Neural cell (in vitro differentiated cells): Measurements from ENCODE around the gene COPS2.

Experiments used
- EP300 ChIP-seq: fragments of 450-650 bp; conservative IDR thresholded peaks from 2 replicates; pipeline ENCODE4 v1.6.1; 2014; ENCODE audit warnings: antibody characterized with exemption, mild to moderate bottlenecking, moderate library complexity; ENCODE audit not compliant: poor library complexity, severe bottlenecking
- EZH2 ChIP-seq: fragments of 200-600, 300-800 bp; shearing (Covaris generic), sonication (generic); IDR thresholded peaks from 2 replicates; pipeline ENCODE4 v1.6.1; 2014; ENCODE audit warnings: antibody characterized with exemption, low read length, borderline replicate concordance, mild to moderate bottlenecking; ENCODE audit not compliant: insufficient read depth, poor library complexity, severe bottlenecking
- POLR2AphosphoS5 ChIP-seq: IDR thresholded peaks from 2 replicates; pipeline ENCODE4 v1.6.1; 2012
- REST ChIP-seq: IDR thresholded peaks from 2 replicates; pipeline ENCODE4 v1.6.1; 2012; ENCODE audit warnings: borderline replicate concordance
- TF ChIP-seq, protein P1 (sequence below): fragments of 450-650 bp; IDR thresholded peaks from 2 replicates; pipeline ENCODE4 v1.5.1; 2014; ENCODE audit warnings: antibody characterized with exemption, mild to moderate bottlenecking, moderate library complexity; ENCODE audit not compliant: poor library complexity, severe bottlenecking

DNA sequence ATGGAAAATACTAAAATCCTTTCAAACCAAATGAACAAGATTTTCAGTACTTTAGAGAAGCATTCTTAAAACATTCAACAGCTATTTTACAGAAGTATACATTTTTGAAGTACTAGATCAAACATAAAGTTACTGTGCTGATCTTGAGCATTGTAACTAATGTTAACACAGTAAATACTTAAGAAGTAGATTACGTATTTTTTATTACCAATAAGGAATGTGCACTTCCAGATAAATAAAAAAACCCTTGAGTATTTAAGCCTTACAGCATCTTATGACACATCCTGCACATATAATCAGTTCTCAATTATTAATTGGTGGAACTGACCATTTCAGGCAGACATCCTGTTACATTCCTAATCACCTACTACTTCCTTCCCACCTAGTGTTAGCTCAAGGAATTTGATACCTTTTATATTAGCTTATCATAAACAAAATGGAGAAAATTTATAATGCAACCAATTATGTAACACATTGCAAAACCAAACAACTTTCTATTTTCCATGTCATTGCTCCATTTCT is 32.8 kb downstream of the COPS2 start:
- TF ChIP-seq, protein P1, sequence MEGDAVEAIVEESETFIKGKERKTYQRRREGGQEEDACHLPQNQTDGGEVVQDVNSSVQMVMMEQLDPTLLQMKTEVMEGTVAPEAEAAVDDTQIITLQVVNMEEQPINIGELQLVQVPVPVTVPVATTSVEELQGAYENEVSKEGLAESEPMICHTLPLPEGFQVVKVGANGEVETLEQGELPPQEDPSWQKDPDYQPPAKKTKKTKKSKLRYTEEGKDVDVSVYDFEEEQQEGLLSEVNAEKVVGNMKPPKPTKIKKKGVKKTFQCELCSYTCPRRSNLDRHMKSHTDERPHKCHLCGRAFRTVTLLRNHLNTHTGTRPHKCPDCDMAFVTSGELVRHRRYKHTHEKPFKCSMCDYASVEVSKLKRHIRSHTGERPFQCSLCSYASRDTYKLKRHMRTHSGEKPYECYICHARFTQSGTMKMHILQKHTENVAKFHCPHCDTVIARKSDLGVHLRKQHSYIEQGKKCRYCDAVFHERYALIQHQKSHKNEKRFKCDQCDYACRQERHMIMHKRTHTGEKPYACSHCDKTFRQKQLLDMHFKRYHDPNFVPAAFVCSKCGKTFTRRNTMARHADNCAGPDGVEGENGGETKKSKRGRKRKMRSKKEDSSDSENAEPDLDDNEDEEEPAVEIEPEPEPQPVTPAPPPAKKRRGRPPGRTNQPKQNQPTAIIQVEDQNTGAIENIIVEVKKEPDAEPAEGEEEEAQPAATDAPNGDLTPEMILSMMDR = no peak
- TF ChIP-seq POLR2AphosphoS5 (no peak), EZH2 (no peak), EP300 (no peak), REST (no peak)
